ENCODE data around the gene DAB2IP. TPM values are rescaled to one million over a fixed set of nuclear protein-coding genes. Genes with fewer than 3 reads are reported as not detected.

Gene DAB2IP
- total RNA-seq, 1 donor from 2014 or later = 41.7 TPM

- no peak for FAIRE-seq
- H3K27me3 ChIP-seq (ENCODE audit: insufficient read depth, low read length) = peaks cover 16% of the 10 kb centered on the region
- Mint-ChIP-seq H3K36me3 (ENCODE audit: low read depth, unreplicated experiment) (peaks cover 4% of the 10 kb centered on the region), H3K9me3 (ENCODE audit: unreplicated experiment) (no peaks in the 10 kb centered on the region), H3K4me1 (ENCODE audit: low read depth, unreplicated experiment) (peaks cover 15% of the 10 kb centered on the region), H3K4me3 (ENCODE audit: unreplicated experiment) (peak overlapping the region; percentile 92), H3K27ac (ENCODE audit: unreplicated experiment) (peak overlapping the region; percentile 77), H3K27me3 (ENCODE audit: low read depth, unreplicated experiment) (no peaks in the 10 kb centered on the region)
- no peaks in the 10 kb centered on the region for H3K79me2 ChIP-seq (ENCODE audit: insufficient read depth, low read length)
- no peak overlapping the region for H3K27ac ChIP-seq (ENCODE audit: low read depth, low read length)
- no peaks in the 10 kb centered on the region for H3K36me3 ChIP-seq (ENCODE audit: insufficient read depth, low read length)
- peak overlapping the region; percentile 88 for H3K4me2 ChIP-seq (ENCODE audit: low read length)
- H3K4me1 ChIP-seq (ENCODE audit: insufficient read depth, low read length) = peaks cover 29% of the 10 kb centered on the region
- peak overlapping the region; percentile 54 for H3K4me3 ChIP-seq (ENCODE audit: insufficient read depth, low read depth, low read length)
- no peak for DNase-seq (ENCODE audit: low read depth)
- peak overlapping the region; percentile 38 for H2AFZ ChIP-seq (ENCODE audit: low read depth, low read length)
- TF ChIP-seq EZH2 (IDR thresholded peaks at IDR 0.05; ENCODE audit: insufficient read depth, low read length) (no peak), CTCF (IDR thresholded peaks at IDR 0.05; ENCODE audit: insufficient read depth, low read depth, low read length) (no peak)
- H3K9me3 ChIP-seq (ENCODE audit: insufficient read depth, low read depth, low read length) = no peaks in the 10 kb centered on the region
- peak overlapping the region; percentile 55 for H3K9ac ChIP-seq (ENCODE audit: low read length)
- H4K20me1 ChIP-seq (ENCODE audit: insufficient read depth, low read length) = peaks cover 46% of the 10 kb centered on the region
Observed at GRCh38 chr9:121652021-121652837, 795 bp downstream of the DAB2IP start.

GRCh38 chr9:121652838-121653231 lies 1.4 kb downstream of the DAB2IP start:
- no peak overlapping the region for H3K27ac Mint-ChIP-seq (ENCODE audit: unreplicated experiment)
- H3K4me1 ChIP-seq (ENCODE audit: insufficient read depth, low read length) = peaks cover 29% of the 10 kb centered on the region
- peak overlapping the region; percentile 92 for H3K4me3 Mint-ChIP-seq (ENCODE audit: unreplicated experiment)
- peak overlapping the region; percentile 55 for H3K9ac ChIP-seq (ENCODE audit: low read length)
- H3K36me3 ChIP-seq (ENCODE audit: insufficient read depth, low read length) = no peaks in the 10 kb centered on the region
- peaks cover 46% of the 10 kb centered on the region for H4K20me1 ChIP-seq (ENCODE audit: insufficient read depth, low read length)
- peaks cover 5% of the 10 kb centered on the region for H3K36me3 Mint-ChIP-seq (ENCODE audit: low read depth, unreplicated experiment)
- H3K4me2 ChIP-seq (ENCODE audit: low read length) = peak overlapping the region; percentile 88
- no peaks in the 10 kb centered on the region for H3K79me2 ChIP-seq (ENCODE audit: insufficient read depth, low read length)
- no peaks in the 10 kb centered on the region for H3K27me3 Mint-ChIP-seq (ENCODE audit: low read depth, unreplicated experiment)
- H3K9me3 Mint-ChIP-seq (ENCODE audit: unreplicated experiment) = no peaks in the 10 kb centered on the region
- TF ChIP-seq CTCF (IDR thresholded peaks at IDR 0.05; ENCODE audit: insufficient read depth, low read depth, low read length) = no peak
- TF ChIP-seq EZH2 (IDR thresholded peaks at IDR 0.05; ENCODE audit: insufficient read depth, low read length) = no peak
- H3K27me3 ChIP-seq (ENCODE audit: insufficient read depth, low read length) = peaks cover 16% of the 10 kb centered on the region
- H3K9me3 ChIP-seq (ENCODE audit: insufficient read depth, low read depth, low read length) = no peaks in the 10 kb centered on the region
- no peak for FAIRE-seq
- H2AFZ ChIP-seq (ENCODE audit: low read depth, low read length) = peak overlapping the region; percentile 38
- no peak for DNase-seq (ENCODE audit: low read depth)
- peak overlapping the region; percentile 54 for H3K4me3 ChIP-seq (ENCODE audit: insufficient read depth, low read depth, low read length)
- H3K27ac ChIP-seq (ENCODE audit: low read depth, low read length) = no peak overlapping the region
- H3K4me1 Mint-ChIP-seq (ENCODE audit: low read depth, unreplicated experiment) = peaks cover 15% of the 10 kb centered on the region
